B cell (primary cell): ENCODE results near the gene ZMAT5. TPM values are rescaled to one million over a fixed set of nuclear protein-coding genes. Genes with fewer than 3 reads are reported as not detected.

Source experiments
- ATAC-seq: fragments of 200-7000 bp; cut with Tn5 transposase; one replicate; pipeline ENCODE4 v1.10.0; 2021; ENCODE audit warnings: low read depth, mild to moderate bottlenecking, moderate number of reproducible peaks, moderate library complexity
- CTCF ChIA-PET: fragments of 350-600 bp; sonication (Branson Sonifier 250); formaldehyde crosslinking; loops from one replicate; lab custom pipeline; 2021; ENCODE audit warnings: antibody characterized with exemption, inconsistent platforms; lab: Charles Lee
- POLR2A ChIA-PET: fragments of 350-600 bp; sonication (Branson Sonifier 250); formaldehyde crosslinking; loops from one replicate; lab custom pipeline; 2021; ENCODE audit warnings: antibody characterized with exemption; lab: Charles Lee
- DNase-seq: peaks from one replicate; pipeline ENCODE4 v3.0.0; 2013
- H2AFZ ChIP-seq: 2 replicates; pipeline ENCODE4 v1.6.1; 2012; ENCODE audit warnings: mild to moderate bottlenecking, low read depth, low read length; ENCODE audit not compliant: insufficient read depth, poor library complexity, severe bottlenecking
- H3K27ac ChIP-seq, 2 donors: 1 replicate in 1 of 2; 2 replicates in 1 of 2; pipeline ENCODE4 v1.5.1; 2012 to 2013; ENCODE audit warnings: low read length in 2 of 2, mild to moderate bottlenecking in 2 of 2, moderate library complexity in 1 of 2
- H3K27me3 ChIP-seq, 4 experiments: fragments of 200-600 bp in 1 of 4; sonication (generic) in 1 of 4; replicated peaks in 1 of 4; 1 replicate in 2 of 4; 2 replicates in 2 of 4; pipeline versions ENCODE4 v1.6.1 to v1.7.0; 2013 to 2016; ENCODE audit warnings: low read length in 3 of 4, mild to moderate bottlenecking in 2 of 4, mixed read lengths in 1 of 4, moderate library complexity in 1 of 4; ENCODE audit not compliant: insufficient read depth in 4 of 4, control insufficient read depth in 3 of 4; ENCODE audit errors: control extremely low read depth in 1 of 4
- H3K36me3 ChIP-seq, 2 experiments: replicated peaks in 1 of 2; 1 replicate in 1 of 2; 2 replicates in 1 of 2; pipeline versions ENCODE4 v1.6.1 to v1.7.1; 2013; ENCODE audit warnings: low read length in 1 of 2; ENCODE audit not compliant: insufficient read depth in 2 of 2, control insufficient read depth in 1 of 2; ENCODE audit errors: control extremely low read depth in 1 of 2, extremely low read depth in 1 of 2
- H3K4me1 ChIP-seq, 2 donors: fragments of 200-600 bp in 1 of 2; sonication (generic) in 1 of 2; 1 replicate in 1 of 2; 2 replicates in 1 of 2; pipeline versions ENCODE4 v1.5.1 to v1.6.1; 2013 to 2017; ENCODE audit warnings: low read length in 2 of 2; ENCODE audit not compliant: control insufficient read depth in 2 of 2, insufficient read depth in 2 of 2
- H3K4me2 ChIP-seq: replicated peaks from 2 replicates; pipeline ENCODE3; 2012; ENCODE audit warnings: mild to moderate bottlenecking, low read depth, low read length; ENCODE audit not compliant: poor library complexity, severe bottlenecking
- H3K4me3 ChIP-seq, 5 experiments: fragments of 200-600 bp in 1 of 5; sonication (generic) in 1 of 5; 1 replicate in 3 of 5; 2 replicates in 2 of 5; pipeline versions ENCODE4 v1.5.1 to v1.7.0; 2011 to 2016; ENCODE audit warnings: low read length in 4 of 5, mild to moderate bottlenecking in 4 of 5, low read depth in 2 of 5, control low read depth in 1 of 5, moderate library complexity in 1 of 5; ENCODE audit not compliant: insufficient read depth in 1 of 5; ENCODE audit errors: control extremely low read depth in 1 of 5, extremely low read depth in 1 of 5
- H3K79me2 ChIP-seq: fragments of 200-600 bp; sonication (generic); one replicate; pipeline ENCODE4 v1.6.0; 2016; ENCODE audit warnings: low read length; ENCODE audit not compliant: control insufficient read depth, insufficient read depth
- H3K9ac ChIP-seq: fragments of 200-600 bp; sonication (generic); 2 replicates; pipeline ENCODE4 v1.6.1; 2017; ENCODE audit warnings: mild to moderate bottlenecking, low read length, moderate library complexity
- H3K9me3 ChIP-seq, 3 donors: one replicate each; pipeline versions ENCODE4 v1.6.1 to v1.7.1; 2013; ENCODE audit warnings: low read length in 2 of 3; ENCODE audit not compliant: control insufficient read depth in 2 of 3, insufficient read depth in 1 of 3; ENCODE audit errors: control extremely low read depth in 1 of 3
- H4K20me1 ChIP-seq: 2 replicates; pipeline ENCODE4 v1.6.0; 2012; ENCODE audit warnings: mild to moderate bottlenecking, low read length; ENCODE audit not compliant: insufficient read depth, control insufficient read depth, poor library complexity, severe bottlenecking
- H3K27ac Mint-ChIP-seq: one replicate; pipeline ENCODE4 v1.8.0; 2021; ENCODE audit warnings: mixed read lengths
- H3K27me3 Mint-ChIP-seq: one replicate; pipeline ENCODE4 v1.8.0; 2021; ENCODE audit warnings: mixed read lengths
- H3K4me1 Mint-ChIP-seq: one replicate; pipeline ENCODE4 v1.8.0; 2021; ENCODE audit warnings: mixed read lengths
- H3K4me3 Mint-ChIP-seq: one replicate; pipeline ENCODE4 v1.8.0; 2021; ENCODE audit warnings: mixed read lengths
- H3K9me3 Mint-ChIP-seq: one replicate; pipeline ENCODE4 v1.8.0; 2022; ENCODE audit warnings: mixed read lengths; ENCODE audit not compliant: insufficient read depth
- CTCF ChIP-seq: fragments of 200-600 bp; IDR thresholded peaks from one replicate; pipeline ENCODE4 v1.8.0; 2022; ENCODE audit warnings: antibody characterized with exemption, mild to moderate bottlenecking
- EZH2 ChIP-seq: IDR thresholded peaks from 2 replicates; pipeline ENCODE4 v1.6.1; 2012; ENCODE audit warnings: borderline replicate concordance, low read depth, mild to moderate bottlenecking, moderate library complexity, low read length; ENCODE audit not compliant: insufficient read depth, poor library complexity, severe bottlenecking
- WGBS: methylation state at CpG from one replicate; pipeline ENCODE4 v1.1.5; 2013; ENCODE audit warnings: missing lambda C conversion rate; ENCODE audit not compliant: insufficient coverage; 5-methylcytosine and 5-hydroxymethylcytosine counted together
- intact Hi-C: fragments of 100-400 bp; cut with micrococcal nuclease; formaldehyde crosslinking; loops from one replicate; pipeline ENCODE4 v1.10.0; 2022
- polyA plus RNA-seq: library from polyadenylated mRNA; depleted of rRNA; stranded (reverse); fragments of >200 nt; gene quantifications from 2 replicates; pipeline ENCODE4 v1.2.3, GENCODE V29; 2012
- total RNA-seq, 2 donors: library from RNA; stranded (reverse); fragments of 120-200 nt in 1 of 2; gene quantifications; 1 replicate in 1 of 2; 2 replicates in 1 of 2; pipeline versions ENCODE4 v1.2.3 to v1.2.4, GENCODE V29; 2013 to 2022

Gene ZMAT5
- total and polyA plus RNA-seq, 2 donors (not counting 1 experiment from before 2014, with no cell fraction given): 17.8 to 26.3 TPM

DNA sequence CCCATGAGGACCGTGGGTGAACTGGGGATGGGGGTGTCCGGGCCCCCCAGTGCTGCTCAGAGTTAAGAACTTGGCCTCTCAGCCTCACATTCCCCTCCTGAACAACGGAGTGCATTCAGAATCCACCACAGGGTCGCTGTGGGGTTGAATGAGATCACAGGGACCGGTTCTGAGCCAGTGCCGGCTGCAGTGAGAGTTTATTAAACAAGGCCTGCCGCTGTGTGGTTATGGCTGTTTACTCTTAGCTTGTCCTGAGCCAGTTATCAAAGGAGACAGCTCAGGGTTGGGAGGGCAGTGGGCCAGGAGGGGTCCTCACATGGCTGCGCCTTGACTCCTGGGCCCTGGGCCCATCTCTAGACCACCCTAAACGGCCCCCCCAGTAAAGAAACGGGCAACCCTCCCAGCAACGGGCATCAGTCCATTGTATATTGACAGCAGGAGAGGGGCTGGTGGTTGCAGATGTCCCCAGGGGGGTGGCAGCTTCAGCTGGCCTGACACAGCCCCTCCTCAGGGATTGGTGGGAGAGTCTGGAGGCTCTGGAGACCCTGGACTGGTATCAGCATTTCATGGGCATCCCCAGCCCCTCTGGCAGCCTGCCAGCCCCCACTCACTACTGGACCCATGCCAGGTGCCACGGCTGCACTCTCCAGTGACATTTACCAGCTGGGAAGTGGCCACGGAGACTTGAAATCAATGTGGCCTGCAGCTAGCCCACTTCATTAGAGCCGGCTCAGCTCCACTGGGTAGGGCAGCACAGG lies 62.1 kb downstream of the ZMAT5 start:
- Histone ChIP-seq H3K36me3 (no peaks in the 10 kb centered on the region), H3K27me3 (peaks cover 0 to 19% (median 4%) of the 10 kb centered on the region in 4 experiments), H3K4me2 (no peak overlapping the region), H3K4me3 (no peak overlapping the region), H2AFZ (no peak overlapping the region), H3K9me3 (peaks cover 0 to 2% (median 0%) of the 10 kb centered on the region in 3 donors), H3K79me2 (no peaks in the 10 kb centered on the region), H4K20me1 (no peaks in the 10 kb centered on the region), H3K27ac (no peak overlapping the region), H3K9ac (no peak overlapping the region), H3K4me1 (peaks cover 19 to 28% of the 10 kb centered on the region in 2 donors)
- intact Hi-C loops: no loop called here
- ATAC-seq: no peak
- no peak for DNase-seq
- no peak overlapping the region for H3K4me3 Mint-ChIP-seq
- 63% methylated on average over 4 of the region's 14 CpGs for WGBS
- ChIA-PET POLR2A (no interaction called here), CTCF (interaction anchor here (0.9 kb wide), 1 partner anchor 15 kb away, joined by 3 read pairs; no protein-coding TSS in a partner anchor)
- peaks cover 20% of the 10 kb centered on the region for H3K4me1 Mint-ChIP-seq
- no peak for TF ChIP-seq CTCF
- no peak for TF ChIP-seq EZH2
- H3K27ac Mint-ChIP-seq: no peak overlapping the region
- peaks cover 11% of the 10 kb centered on the region for H3K27me3 Mint-ChIP-seq
- H3K9me3 Mint-ChIP-seq: no peaks in the 10 kb centered on the region

- peak overlapping the region; percentile 46 for H3K4me2 ChIP-seq
- H3K9me3 Mint-ChIP-seq: no peaks in the 10 kb centered on the region
- no peaks in the 10 kb centered on the region for H4K20me1 ChIP-seq
- peaks cover 0 to 2% (median 0%) of the 10 kb centered on the region in 3 donors for H3K9me3 ChIP-seq
- H3K4me1 Mint-ChIP-seq: peaks cover 20% of the 10 kb centered on the region
- DNase-seq: no peak
- no peak overlapping the region for H3K4me3 ChIP-seq
- H3K27ac ChIP-seq: no peak overlapping the region
- no peaks in the 10 kb centered on the region for H3K36me3 ChIP-seq
- H3K27me3 Mint-ChIP-seq: peaks cover 11% of the 10 kb centered on the region
- CTCF ChIA-PET: no interaction called here
- H3K27ac Mint-ChIP-seq: no peak overlapping the region
- peaks cover 19 to 28% of the 10 kb centered on the region in 2 donors for H3K4me1 ChIP-seq
- H3K27me3 ChIP-seq: peaks cover 0 to 19% (median 4%) of the 10 kb centered on the region in 4 experiments
- H3K79me2 ChIP-seq: no peaks in the 10 kb centered on the region
- POLR2A ChIA-PET: no interaction called here
- H2AFZ ChIP-seq: no peak overlapping the region
- 86% methylated on average over 6 of the region's 7 CpGs for WGBS
- ATAC-seq: no peak
- H3K9ac ChIP-seq: peak overlapping the region; percentile 23
- intact Hi-C loops: no loop called here
- TF ChIP-seq EZH2: no peak
- TF ChIP-seq CTCF: no peak
- no peak overlapping the region for H3K4me3 Mint-ChIP-seq
Observed at GRCh38 chr22:29703569-29704195, 63.1 kb downstream of the ZMAT5 start.
